ENCODE results near the gene AQP1.

The AQP1 gene

DNA sequence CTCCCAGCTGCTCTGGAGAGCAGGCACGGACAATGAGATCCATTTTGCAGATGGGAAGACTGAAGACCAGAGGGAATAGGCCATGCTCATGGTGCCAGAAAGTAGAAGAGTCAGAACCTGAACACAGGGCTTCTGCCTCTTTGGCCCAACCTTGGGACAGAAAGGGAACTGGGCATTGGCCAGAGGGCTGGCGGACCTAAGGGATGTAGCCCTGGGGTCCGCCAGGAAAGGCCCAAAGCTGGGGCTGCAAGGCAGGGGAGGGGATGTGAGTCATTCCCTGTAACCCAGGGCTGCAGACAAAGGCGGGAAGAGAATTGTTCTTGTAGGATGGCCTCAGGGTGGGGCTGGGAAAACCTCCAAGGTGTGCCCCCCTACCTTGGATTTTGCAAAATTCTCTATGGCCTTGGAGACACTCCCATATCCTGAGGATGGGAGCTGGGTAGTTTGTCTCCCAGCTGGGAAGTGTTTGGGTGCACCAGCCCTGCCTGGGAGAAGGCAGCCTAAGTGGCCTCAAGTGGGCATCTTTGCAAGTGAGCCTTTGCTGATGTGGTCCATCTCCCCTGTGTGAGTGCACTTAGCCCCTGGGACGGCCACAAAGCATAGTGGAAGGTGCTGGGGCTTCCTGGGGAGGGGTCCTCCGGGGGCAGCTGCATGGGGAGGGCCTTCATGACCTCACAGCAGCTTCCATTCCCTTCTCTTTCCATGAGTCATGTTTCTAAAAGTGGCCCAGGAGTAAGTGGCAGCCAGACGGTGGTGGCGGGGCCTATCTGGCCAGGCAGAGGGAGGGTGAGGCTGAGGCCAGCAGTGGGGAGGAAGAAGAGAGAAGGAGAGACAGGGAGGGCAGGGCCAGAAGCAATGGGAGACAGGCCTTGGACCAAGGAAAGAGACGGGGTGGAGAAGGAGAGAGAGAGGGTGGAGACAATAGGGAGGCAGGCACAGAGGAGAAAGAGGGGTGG lies 9.2 kb downstream of the AQP1 start:
- no peak for DNase-seq (ENCODE audit: low read depth, low spot score)

DNA sequence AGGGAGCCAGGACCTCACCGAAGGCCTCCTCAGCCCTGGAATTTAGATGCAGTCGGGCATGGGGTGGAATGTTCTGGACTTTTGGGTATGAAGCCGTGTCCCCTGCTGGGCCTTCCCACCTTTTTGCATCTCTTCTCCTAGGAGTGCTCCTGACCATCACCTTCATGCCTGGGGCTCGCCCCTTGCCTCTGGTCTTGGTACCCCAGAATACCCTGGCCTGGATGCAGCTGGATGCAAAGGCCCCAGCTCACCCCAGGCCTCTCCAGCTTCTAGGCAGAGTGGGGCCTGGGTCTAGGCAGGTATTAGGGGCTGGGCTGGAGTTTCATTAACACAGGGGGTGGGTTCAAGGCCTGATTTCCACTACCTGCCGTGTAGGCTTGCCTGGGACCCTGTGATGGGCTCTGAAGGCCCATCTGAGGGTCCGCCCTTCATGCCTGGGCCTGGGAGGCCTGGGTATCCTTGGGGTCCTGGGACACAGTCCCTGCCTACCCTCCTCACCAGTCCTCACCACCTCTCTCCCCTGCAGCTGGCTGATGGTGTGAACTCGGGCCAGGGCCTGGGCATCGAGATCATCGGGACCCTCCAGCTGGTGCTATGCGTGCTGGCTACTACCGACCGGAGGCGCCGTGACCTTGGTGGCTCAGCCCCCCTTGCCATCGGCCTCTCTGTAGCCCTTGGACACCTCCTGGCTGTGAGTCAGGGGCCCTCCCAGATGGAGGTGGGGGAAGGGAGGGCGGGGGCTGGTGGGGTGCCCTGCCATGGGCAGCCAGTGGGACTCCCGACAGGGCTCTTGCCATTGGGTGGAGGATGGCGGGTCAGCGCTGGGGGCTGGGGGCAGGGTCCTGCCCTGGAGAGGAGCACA lies 10.1 kb downstream of the AQP1 start:
- no peak for DNase-seq (ENCODE audit: low read depth, low spot score)

DNA sequence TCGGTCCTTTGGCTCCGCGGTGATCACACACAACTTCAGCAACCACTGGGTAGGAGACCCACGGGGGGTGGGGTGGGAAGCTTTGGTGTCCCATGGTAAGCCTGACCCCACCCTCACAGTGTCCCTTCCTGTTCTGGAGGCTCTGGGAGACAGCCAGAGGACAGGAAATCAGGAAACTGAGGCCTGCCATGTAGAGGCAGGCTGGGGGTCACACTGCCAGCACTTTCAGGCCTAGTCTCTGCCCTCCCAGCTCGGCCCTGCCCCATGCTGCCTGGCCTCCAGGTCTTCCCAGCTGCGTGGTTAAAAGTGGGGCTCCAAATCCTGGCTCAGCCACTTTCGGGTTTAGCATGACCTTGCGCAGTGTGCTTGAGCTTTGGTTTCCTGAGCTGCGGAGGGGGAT lies 10.9 kb downstream of the AQP1 start:
- no peak for DNase-seq (ENCODE audit: low read depth, low spot score)

DNA sequence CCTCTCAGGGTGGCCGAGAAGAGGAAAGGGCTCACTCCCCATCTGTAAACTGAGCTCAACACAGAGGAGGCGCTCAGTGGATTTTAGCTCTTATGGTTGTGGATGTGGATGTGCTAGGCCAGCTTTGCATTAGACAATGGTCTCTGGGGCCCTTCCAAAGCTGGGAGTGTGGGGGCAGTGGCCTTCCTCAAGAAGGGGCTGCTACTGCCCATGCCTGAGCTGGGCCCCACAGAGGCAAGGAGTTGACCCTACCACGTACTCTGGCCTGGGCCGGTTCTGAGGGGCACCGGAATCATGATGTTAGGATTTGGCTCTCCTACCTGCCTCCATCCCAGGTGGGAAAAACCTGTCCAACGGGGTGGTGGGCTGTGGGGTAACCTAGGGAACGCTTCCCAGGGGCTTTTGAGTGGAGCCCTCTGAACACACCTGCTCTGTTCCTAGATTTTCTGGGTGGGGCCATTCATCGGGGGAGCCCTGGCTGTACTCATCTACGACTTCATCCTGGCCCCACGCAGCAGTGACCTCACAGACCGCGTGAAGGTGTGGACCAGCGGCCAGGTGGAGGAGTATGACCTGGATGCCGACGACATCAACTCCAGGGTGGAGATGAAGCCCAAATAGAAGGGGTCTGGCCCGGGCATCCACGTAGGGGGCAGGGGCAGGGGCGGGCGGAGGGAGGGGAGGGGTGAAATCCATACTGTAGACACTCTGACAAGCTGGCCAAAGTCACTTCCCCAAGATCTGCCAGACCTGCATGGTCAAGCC lies 11.5 kb downstream of the AQP1 start:
- no peak for DNase-seq (ENCODE audit: low read depth, low spot score)

DNA sequence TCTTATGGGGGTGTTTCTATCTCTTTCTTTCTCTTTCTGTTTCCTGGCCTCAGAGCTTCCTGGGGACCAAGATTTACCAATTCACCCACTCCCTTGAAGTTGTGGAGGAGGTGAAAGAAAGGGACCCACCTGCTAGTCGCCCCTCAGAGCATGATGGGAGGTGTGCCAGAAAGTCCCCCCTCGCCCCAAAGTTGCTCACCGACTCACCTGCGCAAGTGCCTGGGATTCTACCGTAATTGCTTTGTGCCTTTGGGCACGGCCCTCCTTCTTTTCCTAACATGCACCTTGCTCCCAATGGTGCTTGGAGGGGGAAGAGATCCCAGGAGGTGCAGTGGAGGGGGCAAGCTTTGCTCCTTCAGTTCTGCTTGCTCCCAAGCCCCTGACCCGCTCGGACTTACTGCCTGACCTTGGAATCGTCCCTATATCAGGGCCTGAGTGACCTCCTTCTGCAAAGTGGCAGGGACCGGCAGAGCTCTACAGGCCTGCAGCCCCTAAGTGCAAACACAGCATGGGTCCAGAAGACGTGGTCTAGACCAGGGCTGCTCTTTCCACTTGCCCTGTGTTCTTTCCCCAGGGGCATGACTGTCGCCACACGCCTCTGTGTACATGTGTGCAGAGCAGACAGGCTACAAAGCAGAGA lies 12.2 kb downstream of the AQP1 start:
- DNase-seq (ENCODE audit: low read depth, low spot score) = no peak

DNA sequence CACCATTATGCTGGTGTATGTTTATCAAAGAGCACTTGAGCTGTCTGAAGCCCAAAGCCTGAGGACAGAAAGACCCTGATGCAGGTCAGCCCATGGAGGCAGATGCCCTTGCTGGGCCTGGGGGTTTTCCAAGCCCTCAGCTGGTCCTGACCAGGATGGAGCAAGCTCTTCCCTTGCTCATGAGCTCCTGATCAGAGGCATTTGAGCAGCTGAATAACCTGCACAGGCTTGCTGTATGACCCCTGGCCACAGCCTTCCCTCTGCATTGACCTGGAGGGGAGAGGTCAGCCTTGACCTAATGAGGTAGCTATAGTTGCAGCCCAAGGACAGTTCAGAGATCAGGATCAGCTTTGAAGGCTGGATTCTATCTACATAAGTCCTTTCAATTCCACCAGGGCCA lies 13.0 kb downstream of the AQP1 start:
- DNase-seq (ENCODE audit: low read depth, low spot score) = no peak

DNA sequence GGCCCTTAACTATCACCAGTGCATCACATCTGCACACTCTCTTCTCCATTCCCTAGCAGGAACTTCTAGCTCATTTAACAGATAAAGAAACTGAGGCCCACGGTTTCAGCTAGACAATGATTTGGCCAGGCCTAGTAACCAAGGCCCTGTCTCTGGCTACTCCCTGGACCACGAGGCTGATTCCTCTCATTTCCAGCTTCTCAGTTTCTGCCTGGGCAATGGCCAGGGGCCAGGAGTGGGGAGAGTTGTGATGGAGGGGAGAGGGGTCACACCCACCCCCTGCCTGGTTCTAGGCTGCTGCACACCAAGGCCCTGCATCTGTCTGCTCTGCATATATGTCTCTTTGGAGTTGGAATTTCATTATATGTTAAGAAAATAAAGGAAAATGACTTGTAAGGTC lies 13.5 kb downstream of the AQP1 start:
- DNase-seq (ENCODE audit: low read depth, low spot score) = no peak

DNA sequence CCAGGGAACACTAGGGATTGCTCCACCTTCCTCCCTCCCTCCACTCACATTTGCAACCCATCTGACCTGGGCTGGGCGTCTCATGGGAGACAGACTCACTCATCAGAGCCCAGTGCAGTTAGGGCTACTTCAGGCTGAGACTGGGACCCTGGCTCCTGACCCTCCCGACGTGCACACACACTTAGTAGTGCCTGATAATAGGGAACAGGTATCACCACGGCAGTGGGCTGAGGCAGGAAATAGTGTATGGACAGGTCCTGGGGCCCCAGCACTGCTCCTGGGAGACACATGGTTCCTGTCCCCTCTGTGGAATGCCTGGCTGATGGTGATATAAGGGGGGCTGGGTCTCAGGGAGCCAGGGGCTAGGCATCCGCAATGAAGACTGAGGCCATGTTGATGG lies 14.3 kb downstream of the AQP1 start:
- DNase-seq (ENCODE audit: low read depth, low spot score) = no peak

DNA sequence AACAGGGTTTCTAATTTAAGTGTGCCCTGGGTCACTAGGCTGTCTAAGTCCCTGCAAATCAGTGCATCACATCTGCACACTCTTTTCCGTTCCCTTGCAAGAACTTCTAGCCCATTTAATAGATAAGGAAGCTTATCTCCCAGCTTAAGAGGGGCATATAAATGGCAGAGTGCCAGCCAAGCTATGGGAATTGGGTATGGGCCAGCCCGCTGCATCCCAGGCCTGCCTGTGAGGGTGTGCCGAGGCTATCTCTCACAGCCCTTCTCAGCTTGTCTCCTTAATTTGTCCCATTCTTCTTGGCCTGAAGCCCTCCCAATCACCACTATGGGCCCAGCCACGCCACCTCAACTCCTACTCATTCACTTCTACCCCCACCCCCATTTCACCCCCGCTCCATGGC lies 14.7 kb downstream of the AQP1 start:
- no peak for DNase-seq (ENCODE audit: low read depth, low spot score)

DNA sequence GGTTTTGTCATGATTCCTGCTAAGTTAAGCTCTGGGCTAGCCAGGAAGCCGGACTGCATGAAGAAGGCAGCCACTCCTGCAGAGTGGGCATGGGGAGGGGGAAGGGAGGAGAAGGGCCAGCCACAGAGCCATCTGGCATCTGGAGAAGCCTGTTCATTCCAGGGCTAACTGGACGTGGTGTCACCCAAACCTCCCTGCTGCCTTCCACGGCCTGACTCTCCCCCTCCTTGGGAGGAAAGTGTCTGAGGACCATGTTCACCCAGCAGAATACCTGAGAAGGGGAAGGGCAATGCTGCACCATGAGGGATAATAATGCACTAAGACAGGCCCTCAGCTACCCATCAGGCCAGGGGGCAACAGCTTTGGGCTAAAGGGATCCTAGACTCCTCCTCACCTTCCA lies 15.4 kb downstream of the AQP1 start:
- no peak for DNase-seq (ENCODE audit: low read depth, low spot score)

DNA sequence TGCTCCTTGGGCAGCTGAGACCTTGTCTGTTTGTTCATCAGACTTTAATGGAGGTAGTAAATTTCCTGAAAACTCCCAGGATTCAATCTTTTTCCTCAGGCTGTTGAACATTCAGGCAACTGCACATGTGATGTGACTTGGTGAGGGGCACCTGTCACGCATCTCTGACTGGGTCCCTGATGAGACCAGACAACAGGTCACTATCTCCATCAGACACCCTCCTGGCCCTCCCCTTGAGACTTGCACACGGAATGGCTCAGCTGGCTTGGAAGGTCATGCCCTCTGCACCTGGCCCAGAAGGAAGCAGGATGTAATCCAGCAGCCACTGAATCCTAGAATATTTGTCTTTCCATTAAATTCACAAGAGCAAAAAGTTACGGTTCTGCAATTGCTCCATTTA lies 15.9 kb downstream of the AQP1 start:
- DNase-seq (ENCODE audit: low read depth, low spot score) = no peak

DNA sequence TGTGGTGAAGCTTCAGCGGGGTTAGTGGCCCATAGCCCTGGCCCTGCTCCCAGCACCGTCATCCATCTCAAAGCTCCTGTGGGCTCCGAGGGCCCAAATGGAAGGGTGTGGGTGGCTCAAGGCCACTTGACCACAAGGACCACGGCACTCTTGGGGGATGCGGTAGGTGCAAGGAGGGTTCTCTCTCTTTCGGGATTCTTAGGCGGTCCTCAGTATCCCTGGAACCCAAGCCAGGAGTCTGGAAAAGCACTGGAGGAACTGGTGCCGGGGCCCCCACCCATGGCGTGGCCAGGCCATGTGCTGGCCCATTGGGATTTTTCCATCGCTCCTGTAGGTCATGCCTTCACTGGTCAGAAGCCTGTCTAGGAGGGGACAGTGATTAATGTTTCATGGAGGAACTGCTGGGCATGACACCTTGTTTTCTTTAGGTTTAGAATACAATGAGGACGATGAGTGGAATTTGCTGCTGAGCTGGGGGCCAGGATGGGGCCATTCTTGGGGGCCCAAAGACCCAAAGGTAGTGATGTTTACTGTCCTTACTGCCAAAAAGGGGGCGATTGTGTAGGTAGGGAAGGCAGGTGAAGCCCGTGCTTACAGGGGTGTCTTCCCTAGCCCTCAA lies 16.7 kb downstream of the AQP1 start:
- DNase-seq (ENCODE audit: low read depth, low spot score) = no peak

DNA sequence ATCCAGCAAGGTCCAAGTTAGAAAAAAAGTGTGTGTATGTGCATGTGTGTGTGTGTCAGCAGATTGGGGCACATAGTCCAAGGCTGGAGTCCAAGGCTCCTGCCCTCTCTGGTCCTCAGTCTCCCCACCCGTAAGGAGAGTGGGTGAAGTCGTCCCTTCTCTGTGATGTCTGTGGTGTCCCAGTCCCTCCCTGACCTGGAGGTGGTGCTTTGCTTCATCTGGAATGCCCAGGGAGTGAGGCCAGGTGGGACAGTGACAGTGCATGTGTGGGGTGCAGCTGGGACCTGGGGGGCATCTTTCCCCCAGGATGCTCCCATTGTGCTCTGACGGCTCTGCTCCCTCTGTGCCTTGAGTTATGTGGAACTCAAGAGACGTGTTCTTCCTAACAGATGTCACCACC lies 18.0 kb downstream of the AQP1 start:
- DNase-seq (ENCODE audit: low read depth, low spot score) = no peak

DNA sequence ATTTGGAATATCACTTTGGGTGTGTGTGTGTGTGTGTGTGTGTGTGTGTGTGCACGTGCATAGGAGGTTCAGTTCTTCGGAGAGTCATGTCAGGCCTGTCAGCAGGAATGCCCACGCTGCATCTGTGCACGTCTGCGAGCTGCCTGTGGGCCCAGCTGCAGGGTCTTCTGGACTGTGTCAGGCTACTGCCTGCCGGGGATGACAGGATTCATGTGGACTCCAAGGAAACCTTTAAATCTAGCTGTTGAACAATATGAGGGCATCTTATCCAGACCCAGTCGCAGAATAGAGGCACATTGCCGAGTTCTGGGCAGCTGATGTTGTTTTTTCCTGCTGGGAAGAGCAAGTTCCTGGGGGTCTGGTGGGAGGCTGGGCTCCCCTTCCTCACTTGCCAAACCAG lies 19.0 kb downstream of the AQP1 start:
- no peak for DNase-seq (ENCODE audit: low read depth, low spot score)

DNA sequence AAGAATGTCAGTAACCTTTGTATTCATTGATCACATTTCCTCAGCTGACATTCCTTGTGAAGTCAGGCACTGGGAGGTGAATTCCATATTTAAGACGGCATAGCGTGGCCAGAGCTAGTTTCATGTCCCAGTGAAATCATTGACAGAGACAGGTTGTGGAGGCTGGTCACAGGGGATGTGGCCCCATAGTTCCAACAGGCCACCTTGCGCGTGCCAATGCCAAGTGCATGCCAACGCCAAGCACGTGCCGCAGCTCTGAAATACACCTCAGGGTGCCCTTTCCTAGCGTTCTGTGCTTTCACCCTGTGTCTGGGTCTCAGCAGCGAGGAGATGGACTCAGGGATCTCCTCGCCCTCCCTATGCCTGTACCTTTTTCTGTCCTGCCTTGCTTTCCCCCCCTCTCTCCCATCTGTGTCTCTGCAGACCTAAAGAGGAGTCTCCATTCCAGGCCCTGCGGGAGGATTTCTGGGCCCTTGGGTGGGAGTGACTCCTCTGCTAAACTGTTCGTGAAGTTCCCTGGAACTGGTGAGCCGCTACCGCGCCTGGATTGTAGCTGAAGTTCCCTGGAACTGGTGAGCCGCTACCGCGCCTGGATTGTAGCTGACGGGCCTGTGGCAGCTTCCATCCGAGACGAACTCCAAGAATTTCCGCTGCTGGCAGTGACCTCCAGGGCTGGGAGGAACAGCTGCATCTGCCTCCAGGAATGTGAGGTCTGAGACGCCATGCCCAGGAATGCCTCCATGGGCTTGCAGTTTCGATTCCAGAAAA lies 19.7 kb downstream of the AQP1 start:
- no peak for DNase-seq (ENCODE audit: low read depth, low spot score)

DNA sequence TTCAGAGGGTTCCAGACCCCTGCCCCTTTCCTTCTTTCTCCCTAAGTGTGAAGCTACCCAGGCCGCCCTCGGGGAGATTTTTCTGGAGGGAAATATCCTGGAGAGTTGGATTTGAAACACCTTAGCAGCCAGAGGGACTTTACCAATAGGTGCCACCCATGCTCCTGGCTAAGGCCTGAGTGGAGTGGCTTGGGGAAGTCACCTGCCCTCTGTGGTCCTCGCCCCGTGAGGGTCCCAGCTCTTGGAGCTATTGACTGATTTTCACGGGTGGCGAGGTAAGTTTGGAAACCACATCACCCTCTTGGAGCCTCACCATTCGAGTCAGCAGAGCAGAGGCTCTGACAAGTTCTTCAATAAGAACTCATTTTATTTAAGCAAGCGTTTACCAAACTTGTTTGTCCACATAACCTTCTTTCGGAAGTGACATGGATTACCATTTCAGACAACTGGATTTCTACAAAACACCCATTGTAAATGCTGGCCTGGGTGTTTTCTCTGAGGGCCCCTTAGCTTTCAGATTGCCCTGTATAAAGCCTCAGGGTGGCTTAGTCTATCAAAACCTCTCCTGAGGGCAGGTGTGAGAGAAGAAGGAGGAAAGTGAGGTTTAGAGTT lies 20.4 kb downstream of the AQP1 start:
- DNase-seq (ENCODE audit: low read depth, low spot score) = no peak

DNA sequence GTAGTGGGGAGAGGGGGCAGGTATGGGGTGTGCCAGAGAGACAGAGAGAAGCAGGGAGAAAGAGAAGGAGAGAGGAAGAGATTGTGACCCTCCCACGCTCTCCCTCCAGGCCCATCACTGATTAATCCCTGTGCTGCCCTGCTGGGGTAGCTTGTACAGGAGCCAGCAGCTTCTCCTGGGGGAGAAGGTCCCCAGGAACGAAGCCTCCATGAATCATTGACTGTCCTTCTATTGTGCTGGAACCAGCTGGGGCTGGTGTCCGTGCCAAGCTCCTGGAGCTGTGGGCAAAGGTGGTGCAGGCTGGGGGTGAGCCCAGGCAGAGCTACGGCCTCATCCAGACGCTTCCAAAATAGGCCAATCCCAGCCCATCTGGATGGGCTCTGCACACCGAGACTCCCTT lies 20.9 kb downstream of the AQP1 start:
- DNase-seq (ENCODE audit: low read depth, low spot score) = no peak

DNA sequence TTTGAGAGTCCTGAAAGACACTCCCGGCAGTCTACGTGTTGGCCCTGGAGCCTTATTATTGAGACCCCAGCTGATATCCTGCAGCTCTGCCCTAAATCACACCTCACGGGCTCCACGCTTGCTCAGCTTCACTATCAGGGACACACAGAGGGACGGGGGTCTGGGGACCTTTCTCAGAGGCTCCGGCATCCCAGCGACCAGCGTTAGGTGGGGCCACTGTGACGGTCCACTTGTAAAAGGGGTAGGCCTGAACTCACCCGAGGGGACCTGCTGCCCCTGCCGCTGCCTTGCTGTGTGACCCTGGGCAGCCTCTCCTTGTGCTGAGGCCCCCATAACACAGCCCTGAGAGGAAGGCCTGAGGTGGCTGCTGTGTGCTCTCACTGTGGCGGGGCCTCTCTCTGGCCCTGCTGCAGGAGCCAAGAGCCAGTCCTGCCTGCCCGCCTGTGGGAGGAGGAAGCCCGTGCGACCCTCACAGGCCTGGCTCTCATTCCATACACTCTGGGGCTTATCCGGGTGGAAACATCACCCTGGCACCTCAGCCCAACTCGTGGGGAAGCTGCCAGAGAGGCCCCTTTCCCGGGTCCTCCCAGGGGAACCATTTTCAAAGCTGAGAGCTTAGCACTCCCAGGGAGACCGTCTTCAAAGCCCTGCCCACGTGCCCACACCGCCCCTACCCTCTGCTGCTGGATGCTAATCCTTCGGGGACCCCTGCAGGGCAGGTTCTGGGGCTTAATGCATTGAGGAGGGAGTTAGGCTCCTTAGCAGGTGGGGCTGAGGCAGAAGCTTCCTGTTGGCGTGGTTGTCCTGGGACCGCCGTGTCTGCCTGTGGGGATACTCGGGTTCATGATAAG lies 21.7 kb downstream of the AQP1 start:
- no peak for DNase-seq (ENCODE audit: low read depth, low spot score)

DNA sequence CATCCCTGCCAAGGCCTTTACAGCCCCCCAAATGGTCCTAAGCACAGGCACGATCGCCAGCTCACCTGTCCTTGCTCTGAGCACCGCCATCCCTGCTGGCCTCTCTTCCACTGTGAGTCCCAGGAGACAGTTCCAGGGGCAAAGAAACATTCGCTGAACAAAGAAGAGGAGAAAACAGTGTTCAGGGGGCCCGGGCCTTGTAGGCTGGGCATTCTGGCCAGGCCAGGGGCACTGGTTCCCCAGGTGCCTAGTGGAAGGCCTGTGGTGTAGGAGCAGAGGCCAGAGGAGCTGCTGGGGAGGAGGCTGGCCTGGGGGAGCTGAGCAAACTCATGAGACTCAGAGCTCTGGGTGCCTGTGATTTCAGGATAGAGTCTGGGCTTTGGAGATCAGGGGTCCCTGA lies 22.6 kb downstream of the AQP1 start:
- DNase-seq (ENCODE audit: low read depth, low spot score) = no peak

Measured in activated naive CD8-positive, alpha-beta T cell treated with anti-CD3 and anti-CD28 coated beads, Interleukin-2, amount 50 U/mL, for 16 hours (primary cell).